HCT116 (cell line): ENCODE results near the gene USP48. TPM values are rescaled to one million over a fixed set of nuclear protein-coding genes. Genes with fewer than 3 reads are reported as not detected.

Experiments used
- ATAC-seq: fragments of 200-7000 bp; cut with Tn5 transposase; 2 replicates; pipeline ENCODE4 v1.9.1; 2020; ENCODE audit warnings: mild to moderate bottlenecking, moderate library complexity
- BruUV-seq: library from RNA; stranded (reverse); fragments of 400-500 nt; replicated peaks from 2 replicates; lab custom pipeline; 2021; lab: Mats Ljungman, UMichigan
- CTCF ChIA-PET: fragments of 300-600 bp; sonication (Branson Sonifier 250); formaldehyde crosslinking; loops from one replicate; lab custom pipeline; 2021; ENCODE audit warnings: antibody characterized with exemption; lab: Charles Lee
- POLR2A ChIA-PET: fragments of 300-600, 350-600 bp; sonication (Branson Sonifier 250); formaldehyde crosslinking; loops from one replicate; lab custom pipeline; 2021; ENCODE audit warnings: antibody characterized with exemption; lab: Charles Lee
- RAD21 ChIA-PET, 2 experiments: fragments of 300-600 bp; sonication (Branson Sonifier 250); formaldehyde crosslinking; loops; one replicate each; lab custom pipeline; 2023; ENCODE audit warnings: low total read pairs in 2 of 2; ENCODE audit not compliant: uncharacterized antibody in 2 of 2, unreplicated experiment in 2 of 2, low non-redundant PET in 1 of 2; lab: Charles Lee
- DNase-seq: peaks from one replicate; pipeline ENCODE4 v3.0.0-alpha.2; 2010; ENCODE audit warnings: low read depth, low spot score
- H2AFZ ChIP-seq: fragments of 200-600 bp; shearing (Covaris generic), sonication (generic); 2 replicates; pipeline ENCODE4 v1.6.1; 2017; ENCODE audit warnings: low read depth, mixed run types, mixed read lengths, antibody characterized with exemption, low read length; ENCODE audit not compliant: poor library complexity, severe bottlenecking
- H3K27ac ChIP-seq: 2 replicates; pipeline ENCODE4 v1.5.1; 2012; ENCODE audit warnings: low read depth, low read length
- H3K27me3 ChIP-seq: fragments of 200-600 bp; sonication (generic); 2 replicates; pipeline ENCODE4 v1.6.1; 2016; ENCODE audit warnings: mixed run types, low read length, mixed read lengths; ENCODE audit not compliant: insufficient read depth
- H3K36me3 ChIP-seq, 2 experiments: fragments of 200-500 bp in 1 of 2; fragments of 200-600 bp in 1 of 2; sonication (Bioruptor generic) in 1 of 2; sonication (generic) in 1 of 2; 2 replicates each; pipeline versions ENCODE4 v1.5.1 to v1.6.1; 2014 to 2016; ENCODE audit warnings: low read length in 2 of 2, inconsistent platforms in 1 of 2, mixed read lengths in 1 of 2, mixed run types in 1 of 2; ENCODE audit not compliant: insufficient read depth in 2 of 2, control insufficient read depth in 1 of 2
- H3K4me1 ChIP-seq, 2 experiments: fragments of 200-600 bp in 1 of 2; sonication (generic) in 1 of 2; 2 replicates each; pipeline versions ENCODE4 v1.5.1 to v1.6.1; 2012 to 2017; ENCODE audit warnings: low read length in 2 of 2, inconsistent platforms in 1 of 2, mild to moderate bottlenecking in 1 of 2, mixed read lengths in 1 of 2, mixed run types in 1 of 2, moderate library complexity in 1 of 2; ENCODE audit not compliant: insufficient read depth in 2 of 2, control insufficient read depth in 1 of 2
- H3K4me2 ChIP-seq: fragments of 200-600 bp; sonication (generic); 2 replicates; pipeline ENCODE4 v1.6.1; 2017; ENCODE audit warnings: mixed run types, low read length, mixed read lengths
- H3K4me3 ChIP-seq, 2 experiments: fragments of 200-600 bp in 1 of 2; sonication (generic) in 1 of 2; replicated peaks in 1 of 2; 2 replicates each; pipeline ENCODE4 v1.5.1; 2011 to 2016; ENCODE audit warnings: low read length in 2 of 2, control low read depth in 1 of 2, low read depth in 1 of 2, mild to moderate bottlenecking in 1 of 2, mixed read lengths in 1 of 2, mixed run types in 1 of 2
- H3K79me2 ChIP-seq: fragments of 200-600 bp; sonication (generic); 2 replicates; pipeline ENCODE4 v1.6.1; 2017; ENCODE audit warnings: mild to moderate bottlenecking, mixed run types, low read length, moderate library complexity, mixed read lengths; ENCODE audit not compliant: insufficient read depth
- H3K9ac ChIP-seq: fragments of 200-600 bp; sonication (generic); 2 replicates; pipeline ENCODE4 v1.6.1; 2016; ENCODE audit warnings: low read length, mixed read lengths
- H3K9me2 ChIP-seq: fragments of 200-600 bp; sonication (generic), shearing (Covaris generic); 2 replicates; pipeline ENCODE4 v1.6.1; 2017; ENCODE audit warnings: mixed run types, mild to moderate bottlenecking, moderate library complexity; ENCODE audit not compliant: insufficient read depth
- H3K9me3 ChIP-seq, 2 experiments: fragments of 200-500 bp in 1 of 2; fragments of 200-600 bp in 1 of 2; sonication (Bioruptor generic) in 1 of 2; sonication (generic) in 1 of 2; 2 replicates each; pipeline ENCODE4 v1.6.1; 2014 to 2017; ENCODE audit warnings: low read length in 2 of 2, mixed read lengths in 2 of 2, inconsistent platforms in 1 of 2, low read depth in 1 of 2, mild to moderate bottlenecking in 1 of 2, mixed run types in 1 of 2, moderate library complexity in 1 of 2; ENCODE audit not compliant: control insufficient read depth in 1 of 2, insufficient read depth in 1 of 2
- H4K20me1 ChIP-seq: fragments of 200-600 bp; sonication (generic), shearing (Covaris generic); 2 replicates; pipeline ENCODE4 v1.6.1; 2017; ENCODE audit warnings: mixed run types, mild to moderate bottlenecking, moderate library complexity; ENCODE audit not compliant: insufficient read depth
- CBX3 ChIP-seq: IDR thresholded peaks from 2 replicates; pipeline ENCODE4 v1.6.1; 2012; ENCODE audit warnings: low read depth
- CEBPB ChIP-seq: IDR thresholded peaks from 2 replicates; pipeline ENCODE4 v1.6.1; 2012; ENCODE audit warnings: low read depth
- EZH2 ChIP-seq: fragments of 200-600 bp; sonication (generic); IDR thresholded peaks from 2 replicates; pipeline ENCODE4 v1.6.1; 2017; ENCODE audit warnings: antibody characterized with exemption, mixed run types
- JUND ChIP-seq: IDR thresholded peaks from 2 replicates; pipeline ENCODE4 v1.6.1; 2012
- POLR2A ChIP-seq: IDR thresholded peaks from 2 replicates; pipeline ENCODE4 v1.7.0; 2011; ENCODE audit warnings: borderline replicate concordance; ENCODE audit not compliant: insufficient read depth, insufficient read length; ENCODE audit errors: extremely low read depth
- POLR2AphosphoS5 ChIP-seq: IDR thresholded peaks from 2 replicates; pipeline ENCODE4 v1.6.1; 2011; ENCODE audit warnings: mild to moderate bottlenecking, low read depth, low read length, moderate library complexity
- RAD21 ChIP-seq: IDR thresholded peaks from 2 replicates; pipeline ENCODE4 v1.6.1; 2012; ENCODE audit warnings: low read depth, mild to moderate bottlenecking
- SP1 ChIP-seq: IDR thresholded peaks from 2 replicates; pipeline ENCODE4 v1.6.1; 2012; ENCODE audit warnings: low read depth
- SRF ChIP-seq: IDR thresholded peaks from 2 replicates; pipeline ENCODE4 v1.6.1; 2012; ENCODE audit warnings: low read depth
- TCF7L2 ChIP-seq: IDR thresholded peaks from 2 replicates; pipeline ENCODE4 v1.7.0; 2011; ENCODE audit warnings: borderline replicate concordance, inconsistent platforms; ENCODE audit not compliant: insufficient read depth, insufficient read length; ENCODE audit errors: extremely low read depth
- YY1 ChIP-seq: IDR thresholded peaks from 2 replicates; pipeline ENCODE4 v1.6.1; 2011; ENCODE audit warnings: low read length, low read depth, moderate library complexity, mild to moderate bottlenecking; ENCODE audit not compliant: insufficient replicate concordance; ENCODE audit errors: extremely low read depth
- ZNF274 ChIP-seq: fragments of 200-500 bp; sonication (Bioruptor generic); IDR thresholded peaks from 2 replicates; pipeline ENCODE4 v1.6.1; 2014; ENCODE audit warnings: mild to moderate bottlenecking, low read depth, low read length, inconsistent platforms
- intact Hi-C: fragments of 100-400 bp; cut with micrococcal nuclease; formaldehyde crosslinking; loops from 2 replicates; pipeline ENCODE4 v1.10.0; 2022
- total RNA-seq: library from RNA; stranded (reverse); gene quantifications from one replicate; pipeline ENCODE4 v1.2.1, GENCODE V29; 2021; ENCODE audit not compliant: unreplicated experiment
- TF ChIP-seq, protein P1 (sequence below), 3 experiments: fragments of 200-600 bp in 1 of 3; sonication (generic) in 1 of 3; IDR thresholded peaks in 2 of 3; conservative IDR thresholded peaks in 1 of 3; 2 replicates each; pipeline ENCODE4 v1.5.1; 2012 to 2017; ENCODE audit warnings: low read depth in 2 of 3, low read length in 2 of 3, antibody characterized with exemption in 1 of 3, borderline replicate concordance in 1 of 3, control low read depth in 1 of 3, mild to moderate bottlenecking in 1 of 3, mixed read lengths in 1 of 3, mixed run types in 1 of 3, moderate library complexity in 1 of 3; ENCODE audit not compliant: insufficient read depth in 1 of 3
- TF ChIP-seq, protein P2 (sequence below): IDR thresholded peaks from 2 replicates; pipeline ENCODE4 v1.6.1; 2012

USP48 gene
- total RNA-seq, 1 experiment from 2014 or later, result 54.8 TPM

DNA sequence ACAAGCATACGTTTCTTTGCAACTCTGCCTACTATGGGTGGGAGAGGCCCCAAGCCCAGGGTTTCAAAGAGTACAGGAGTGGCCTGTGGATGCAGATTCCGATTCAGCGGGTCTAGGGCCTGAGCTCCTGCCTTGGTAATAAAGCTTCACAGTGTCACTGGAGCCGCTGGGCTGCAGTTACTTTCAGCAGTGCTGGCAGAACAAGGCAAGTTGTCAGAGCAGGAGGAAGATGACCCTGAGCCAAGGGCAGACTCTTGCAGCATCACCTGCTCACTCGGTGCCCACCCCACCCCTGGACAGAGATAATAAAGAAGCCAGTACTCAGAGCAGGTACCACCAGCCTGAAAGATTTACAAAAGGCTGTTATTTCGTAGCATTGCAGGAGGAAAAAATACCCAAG lies 105.8 kb downstream of the USP48 start:
- BruUV-seq, result no TSS peak
- no peak overlapping the region for H3K4me3 ChIP-seq
- RAD21 ChIA-PET, result no interaction called here
- CTCF ChIA-PET, result no interaction called here
- TF ChIP-seq, protein P1, sequence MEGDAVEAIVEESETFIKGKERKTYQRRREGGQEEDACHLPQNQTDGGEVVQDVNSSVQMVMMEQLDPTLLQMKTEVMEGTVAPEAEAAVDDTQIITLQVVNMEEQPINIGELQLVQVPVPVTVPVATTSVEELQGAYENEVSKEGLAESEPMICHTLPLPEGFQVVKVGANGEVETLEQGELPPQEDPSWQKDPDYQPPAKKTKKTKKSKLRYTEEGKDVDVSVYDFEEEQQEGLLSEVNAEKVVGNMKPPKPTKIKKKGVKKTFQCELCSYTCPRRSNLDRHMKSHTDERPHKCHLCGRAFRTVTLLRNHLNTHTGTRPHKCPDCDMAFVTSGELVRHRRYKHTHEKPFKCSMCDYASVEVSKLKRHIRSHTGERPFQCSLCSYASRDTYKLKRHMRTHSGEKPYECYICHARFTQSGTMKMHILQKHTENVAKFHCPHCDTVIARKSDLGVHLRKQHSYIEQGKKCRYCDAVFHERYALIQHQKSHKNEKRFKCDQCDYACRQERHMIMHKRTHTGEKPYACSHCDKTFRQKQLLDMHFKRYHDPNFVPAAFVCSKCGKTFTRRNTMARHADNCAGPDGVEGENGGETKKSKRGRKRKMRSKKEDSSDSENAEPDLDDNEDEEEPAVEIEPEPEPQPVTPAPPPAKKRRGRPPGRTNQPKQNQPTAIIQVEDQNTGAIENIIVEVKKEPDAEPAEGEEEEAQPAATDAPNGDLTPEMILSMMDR (IDR thresholded peaks at IDR 0.05 in 2 of 3, conservative IDR thresholded peaks at IDR 0.05 in 1 of 3; ENCODE audit: borderline replicate concordance in 1 of 3, insufficient read depth in 1 of 3, low read depth in 2 of 3, low read length in 2 of 3), result no peak
- TF ChIP-seq CEBPB (no peak), RAD21 (no peak), SRF (no peak), CBX3 (no peak), EZH2 (no peak), POLR2A (no peak), YY1 (no peak), POLR2AphosphoS5 (no peak), ZNF274 (no peak), JUND (no peak), TCF7L2 (no peak), SP1 (no peak)
- TF ChIP-seq, protein P2, sequence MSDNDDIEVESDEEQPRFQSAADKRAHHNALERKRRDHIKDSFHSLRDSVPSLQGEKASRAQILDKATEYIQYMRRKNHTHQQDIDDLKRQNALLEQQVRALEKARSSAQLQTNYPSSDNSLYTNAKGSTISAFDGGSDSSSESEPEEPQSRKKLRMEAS, result no peak
- TF ChIP-seq, all 23 proteins: peak for 0
- H3K9me2 ChIP-seq, result no peaks in the 10 kb centered on the region
- H3K4me1 ChIP-seq, result no peaks in the 10 kb centered on the region
- POLR2A ChIA-PET, result no interaction called here
- peaks cover 3% of the 10 kb centered on the region in 2 experiments; a peak in 1 of 4 replicates for H3K36me3 ChIP-seq
- DNase-seq (no peak), ATAC-seq (no peak)
- H3K9me3 ChIP-seq, result no peaks in the 10 kb centered on the region
- intact Hi-C loops, result no loop called here
- no peak overlapping the region for H2AFZ ChIP-seq
- no peaks in the 10 kb centered on the region for H3K27me3 ChIP-seq
- H3K27ac ChIP-seq, result no peak overlapping the region
- H4K20me1 ChIP-seq, result peaks cover 3% of the 10 kb centered on the region; the same call in 1 of the 2 replicates
- H3K79me2 ChIP-seq, result no peaks in the 10 kb centered on the region
- H3K4me2 ChIP-seq, result no peak overlapping the region
- no peak overlapping the region for H3K9ac ChIP-seq
